ENCODE measurements around the gene ZFYVE9. TPM values are rescaled to one million over a fixed set of nuclear protein-coding genes. Genes with fewer than 3 reads are reported as not detected.
A peak's percentile ranks its signal among the peaks of the same experiment; 100 is the strongest.

The ZFYVE9 gene
- total RNA-seq, 2 experiments from 2014 or later, result 5.4 to 6.1 TPM

DNA sequence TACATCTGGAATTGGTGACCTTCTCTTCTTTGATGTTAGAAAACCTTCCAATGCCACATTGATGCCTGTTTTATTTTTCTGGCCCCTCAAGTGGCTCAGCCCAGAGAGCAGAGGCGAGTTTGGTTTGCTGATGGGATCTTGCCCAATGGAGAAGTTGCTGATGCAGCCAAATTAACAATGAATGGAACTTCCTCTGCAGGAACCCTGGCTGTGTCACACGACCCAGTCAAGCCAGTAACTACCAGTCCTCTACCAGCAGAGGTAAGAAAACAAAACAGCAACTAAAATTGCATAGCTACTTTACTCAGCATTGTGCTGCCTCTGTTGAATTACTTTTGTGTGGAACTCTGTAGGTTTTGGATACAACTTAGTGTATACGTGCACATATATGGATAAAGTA lies 126.5 kb downstream of the ZFYVE9 start:
- H3K27ac ChIP-seq (ENCODE audit: low read depth in 1 of 2, low read length in 2 of 2), result no peak overlapping the region
- no peak for TF ChIP-seq CTCF (IDR thresholded peaks at IDR 0.05)
- intact Hi-C loops (cut with DNase I, micrococcal nuclease), result no loop called here
- no peaks in the 10 kb centered on the region for H3K4me1 ChIP-seq (ENCODE audit: insufficient read depth, low read length)
- H3K27ac Mint-ChIP-seq, result no peak overlapping the region
- no peaks in the 10 kb centered on the region for H3K27me3 ChIP-seq (ENCODE audit: control insufficient read depth in 1 of 2, insufficient read depth in 2 of 2, low read length in 2 of 2)
- H3K36me3 ChIP-seq (ENCODE audit: insufficient read depth, low read length), result peaks cover 7% of the 10 kb centered on the region
- no peak overlapping the region for H3K4me3 Mint-ChIP-seq
- peak in 1 of 14 experiments; percentile 9 for DNase-seq
- H3K9me3 Mint-ChIP-seq, result no peaks in the 10 kb centered on the region
- H3K4me1 Mint-ChIP-seq (ENCODE audit: low read depth), result no peaks in the 10 kb centered on the region
- H3K9me3 ChIP-seq (ENCODE audit: control insufficient read depth in 1 of 2, insufficient read depth in 1 of 2, low read length in 2 of 2), result no peaks in the 10 kb centered on the region
- no peak overlapping the region for H3K4me3 ChIP-seq (ENCODE audit: low read length)
- ATAC-seq (ENCODE audit: poor library complexity), result no peak
- POLR2A ChIA-PET, result no interaction called here
- H3K36me3 Mint-ChIP-seq (ENCODE audit: low read depth), result peaks cover 39% of the 10 kb centered on the region
- no peaks in the 10 kb centered on the region for H3K27me3 Mint-ChIP-seq
- CTCF ChIA-PET, result interaction anchor here (0.6 kb wide), 1 partner anchor 621 kb away, joined by 3 read pairs; no protein-coding TSS in a partner anchor

DNA sequence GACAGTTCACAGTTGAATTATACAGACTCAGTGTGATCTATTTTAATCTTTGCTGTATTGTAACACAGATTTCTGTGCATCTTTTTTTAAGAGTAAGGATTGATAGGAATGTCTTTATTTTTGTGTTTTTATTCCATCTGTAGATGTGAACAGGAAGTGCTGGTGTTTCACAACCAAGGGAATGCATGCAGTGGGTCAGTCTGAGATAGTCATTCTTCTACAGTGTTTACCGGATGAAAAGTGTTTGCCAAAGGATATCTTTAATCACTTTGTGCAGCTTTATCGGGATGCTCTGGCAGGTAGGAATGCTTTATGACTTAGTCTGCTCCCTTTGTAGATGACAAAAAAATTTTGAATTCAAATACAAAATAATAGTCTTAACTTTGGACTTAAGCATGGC lies 139.6 kb downstream of the ZFYVE9 start:
- H3K27me3 ChIP-seq (ENCODE audit: control insufficient read depth in 1 of 2, insufficient read depth in 2 of 2, low read length in 2 of 2), result no peaks in the 10 kb centered on the region
- H3K27ac Mint-ChIP-seq, result no peak overlapping the region
- H3K4me3 Mint-ChIP-seq, result no peak overlapping the region
- H3K27ac ChIP-seq (ENCODE audit: low read depth in 1 of 2, low read length in 2 of 2), result no peak overlapping the region
- intact Hi-C loops (cut with DNase I, micrococcal nuclease), result no loop called here
- H3K36me3 ChIP-seq (ENCODE audit: insufficient read depth, low read length), result no peaks in the 10 kb centered on the region
- H3K4me3 ChIP-seq (ENCODE audit: low read length), result no peak overlapping the region
- ATAC-seq (ENCODE audit: poor library complexity) (no peak), DNase-seq (no peak)
- H3K27me3 Mint-ChIP-seq, result no peaks in the 10 kb centered on the region
- no peaks in the 10 kb centered on the region for H3K9me3 Mint-ChIP-seq
- no peaks in the 10 kb centered on the region for H3K4me1 Mint-ChIP-seq (ENCODE audit: low read depth)
- TF ChIP-seq CTCF (IDR thresholded peaks at IDR 0.05), result no peak
- POLR2A ChIA-PET, result no interaction called here
- peaks cover 21% of the 10 kb centered on the region for H3K36me3 Mint-ChIP-seq (ENCODE audit: low read depth)
- H3K9me3 ChIP-seq (ENCODE audit: control insufficient read depth in 1 of 2, insufficient read depth in 1 of 2, low read length in 2 of 2), result no peaks in the 10 kb centered on the region
- CTCF ChIA-PET, result interaction anchor here (1.1 kb wide), 1 partner anchor 13 kb away, joined by 3 read pairs; no protein-coding TSS in a partner anchor
- H3K4me1 ChIP-seq (ENCODE audit: insufficient read depth, low read length), result no peaks in the 10 kb centered on the region

- no peak for DNase-seq
- ChIA-PET POLR2A (no interaction called here), CTCF (no interaction called here)
- H3K36me3 ChIP-seq (ENCODE audit: insufficient read depth, low read length), result no peaks in the 10 kb centered on the region
- H3K27ac Mint-ChIP-seq, result no peak overlapping the region
- H3K4me1 ChIP-seq (ENCODE audit: insufficient read depth, low read length), result no peaks in the 10 kb centered on the region
- TF ChIP-seq CTCF (IDR thresholded peaks at IDR 0.05), result no peak
- no peaks in the 10 kb centered on the region for H3K27me3 ChIP-seq (ENCODE audit: control insufficient read depth in 1 of 2, insufficient read depth in 2 of 2, low read length in 2 of 2)
- H3K36me3 Mint-ChIP-seq (ENCODE audit: low read depth), result peaks cover 3% of the 10 kb centered on the region
- ATAC-seq (ENCODE audit: poor library complexity), result no peak
- H3K4me3 Mint-ChIP-seq, result no peak overlapping the region
- no peaks in the 10 kb centered on the region for H3K27me3 Mint-ChIP-seq
- H3K27ac ChIP-seq (ENCODE audit: low read depth in 1 of 2, low read length in 2 of 2), result no peak overlapping the region
- H3K4me3 ChIP-seq (ENCODE audit: low read length), result no peak overlapping the region
- H3K9me3 ChIP-seq (ENCODE audit: control insufficient read depth in 1 of 2, insufficient read depth in 1 of 2, low read length in 2 of 2), result no peaks in the 10 kb centered on the region
- H3K9me3 Mint-ChIP-seq, result no peaks in the 10 kb centered on the region
- no peaks in the 10 kb centered on the region for H3K4me1 Mint-ChIP-seq (ENCODE audit: low read depth)
- intact Hi-C loops (cut with DNase I, micrococcal nuclease), result no loop called here
These were observed 146.4 kb downstream of the ZFYVE9 start for GRCh38 chr1:52288286-52288685.
